NCI-H226 (cell line): Measurements from ENCODE around the gene PBX4.
A peak's percentile ranks its signal among the peaks of the same experiment; 100 is the strongest.

Experiments
- DNase-seq: peaks from one replicate; pipeline ENCODE4 v3.0.0-alpha.2; 2015

PBX4 gene

DNA sequence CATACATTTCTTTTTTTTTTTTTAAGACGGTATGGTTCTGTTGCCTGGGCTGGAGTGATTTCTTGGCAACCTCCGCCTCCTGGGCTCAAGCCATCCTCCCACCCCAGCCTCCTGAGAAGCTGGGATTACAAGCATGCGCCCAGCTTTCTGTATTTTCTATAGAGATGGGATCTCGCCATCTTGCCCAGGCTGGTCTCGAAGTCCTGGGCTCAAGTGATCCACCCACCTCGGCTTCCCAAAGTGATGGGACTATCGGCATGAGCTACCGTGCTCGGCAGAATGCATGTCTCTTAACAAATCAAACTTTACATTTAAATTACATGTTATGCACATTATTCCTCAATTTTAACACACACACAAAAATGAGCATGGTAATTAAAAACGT lies 101.3 kb downstream of the PBX4 start:
- no peak for DNase-seq

DNA sequence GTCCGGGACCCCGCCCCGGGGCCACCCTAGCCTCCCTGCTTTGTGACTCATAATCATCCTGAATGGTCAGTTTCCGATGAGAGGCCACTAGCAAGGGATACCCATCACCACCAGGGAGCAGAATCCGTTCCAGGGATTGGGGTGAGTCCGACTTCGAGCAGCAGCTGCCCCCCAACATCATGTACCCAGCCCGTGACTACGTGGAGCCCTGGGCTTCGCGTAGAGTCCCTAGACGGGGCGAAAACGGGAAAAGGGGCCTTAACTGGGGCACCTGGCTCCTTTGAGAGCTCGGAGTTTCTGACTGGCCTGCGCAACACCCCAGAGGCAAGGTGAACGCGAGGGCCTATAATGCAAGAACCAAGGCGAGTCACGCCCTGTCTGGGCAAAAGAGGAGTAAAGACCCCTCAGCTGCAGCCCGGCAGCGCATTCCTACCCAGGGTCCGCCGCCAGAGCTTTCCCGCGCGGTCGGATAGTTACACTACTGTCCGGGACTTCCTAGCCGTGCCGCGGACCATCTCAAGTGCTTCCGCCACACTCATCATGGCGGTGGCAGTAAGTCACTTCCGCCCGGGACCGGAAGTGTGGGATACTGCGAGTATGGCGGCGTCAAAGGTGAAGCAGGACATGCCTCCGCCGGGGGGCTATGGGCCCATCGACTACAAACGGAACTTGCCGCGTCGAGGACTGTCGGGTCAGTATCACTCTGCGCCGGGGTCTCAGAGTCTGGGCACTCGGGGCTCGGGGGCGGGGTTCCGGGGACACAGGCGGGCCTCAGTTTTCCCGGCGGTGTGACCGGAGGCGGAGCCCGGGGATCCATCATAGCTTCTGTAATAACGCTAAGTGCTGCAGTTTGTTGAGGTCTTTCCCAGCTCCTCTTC lies 102.6 kb downstream of the PBX4 start, which contains the start of gene NDUFA13:
Gene NDUFA13, plus strand, starts transcription at position 584 of the 878 bp plus-strand sequence. Its CDS starts 14 bp downstream, at position 598.
- DNase-seq: peak; percentile 84

DNA sequence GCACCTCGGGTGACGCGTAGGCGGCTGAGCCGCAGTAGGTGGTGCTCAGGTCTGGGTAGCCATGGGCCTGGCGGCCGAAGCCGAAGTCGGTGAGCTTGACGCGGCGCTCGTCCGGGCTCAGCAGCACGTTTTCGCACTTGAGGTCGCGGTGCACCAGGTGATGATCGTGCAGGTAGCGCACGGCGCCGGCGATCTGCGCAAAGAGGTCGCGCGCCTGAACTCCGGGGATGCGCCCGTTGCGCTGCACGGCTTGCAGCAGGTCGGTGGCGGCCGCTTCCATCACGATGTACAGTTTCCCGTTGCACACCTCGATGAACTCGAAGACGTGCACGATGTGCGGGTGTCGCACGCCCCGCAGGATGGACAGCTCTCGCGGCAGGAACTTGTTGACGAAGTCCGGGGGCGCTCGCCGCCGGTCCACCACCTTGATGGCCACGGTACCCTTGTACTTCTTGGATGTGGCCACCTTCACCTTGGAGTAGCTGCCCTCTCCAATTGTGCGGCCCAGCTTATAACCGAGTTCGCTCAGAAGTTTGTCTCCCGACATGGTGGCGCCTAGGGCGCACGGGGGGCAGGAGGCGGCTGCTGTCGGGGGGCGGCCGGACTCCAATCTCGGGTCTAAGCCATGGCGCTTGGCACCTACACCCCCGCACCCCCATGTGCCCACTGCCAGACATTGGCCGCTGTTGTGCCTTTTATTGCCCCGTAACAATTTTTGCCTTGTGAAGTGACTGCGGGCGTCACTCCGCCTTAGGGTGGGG lies 103.4 kb downstream of the PBX4 start, which contains the start of gene TSSK6:
Gene TSSK6, minus strand, starts transcription at position 668 of the 761 bp plus-strand sequence. Its CDS starts 121 bp downstream, at position 547.
- DNase-seq: no peak

- DNase-seq: no peak
These were observed 104.3 kb downstream of the PBX4 start for GRCh38 chr19:19514215-19514657.

DNA sequence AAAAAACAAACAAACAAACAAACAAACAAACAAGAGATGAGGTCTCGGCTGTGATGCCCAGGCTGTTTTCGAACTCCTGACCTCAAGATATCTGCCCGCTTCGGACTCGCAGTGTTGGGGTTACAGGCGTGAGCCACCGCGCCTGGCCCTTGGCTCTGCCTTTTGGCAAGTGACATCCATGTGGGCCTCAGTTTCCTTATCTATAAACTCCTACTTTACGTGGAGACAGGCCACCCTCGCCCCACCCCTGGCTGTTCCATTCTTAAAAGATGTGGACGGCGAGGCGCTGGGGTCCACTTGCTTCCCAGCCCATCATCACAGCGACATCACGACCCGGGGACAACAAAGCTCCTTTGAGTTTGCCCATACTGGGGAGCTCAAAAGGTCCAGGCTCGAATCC lies 104.8 kb downstream of the PBX4 start:
- no peak for DNase-seq
